22Rv1 (cell line): ENCODE data around the gene ALOX15B.

Source experiments
- H3K27ac ChIP-seq: fragments of 450-650 bp; 2 replicates; pipeline ENCODE4 v1.5.1; 2017
- CTCF ChIP-seq: fragments of 450-650 bp; IDR thresholded peaks from 2 replicates; pipeline ENCODE4 v1.5.1; 2017; ENCODE audit warnings: mild to moderate bottlenecking
- ZFX ChIP-seq: fragments of 450-650 bp; IDR thresholded peaks from 2 replicates; pipeline ENCODE4 v1.6.1; 2017; ENCODE audit warnings: antibody characterized with exemption, borderline replicate concordance

ALOX15B gene

GRCh38 chr17:8005967-8006730, 32.7 kb upstream of the ALOX15B start:
- TF ChIP-seq CTCF, result no peak
- TF ChIP-seq ZFX, result no peak
- peak overlapping the region; percentile 66 for H3K27ac ChIP-seq

DNA sequence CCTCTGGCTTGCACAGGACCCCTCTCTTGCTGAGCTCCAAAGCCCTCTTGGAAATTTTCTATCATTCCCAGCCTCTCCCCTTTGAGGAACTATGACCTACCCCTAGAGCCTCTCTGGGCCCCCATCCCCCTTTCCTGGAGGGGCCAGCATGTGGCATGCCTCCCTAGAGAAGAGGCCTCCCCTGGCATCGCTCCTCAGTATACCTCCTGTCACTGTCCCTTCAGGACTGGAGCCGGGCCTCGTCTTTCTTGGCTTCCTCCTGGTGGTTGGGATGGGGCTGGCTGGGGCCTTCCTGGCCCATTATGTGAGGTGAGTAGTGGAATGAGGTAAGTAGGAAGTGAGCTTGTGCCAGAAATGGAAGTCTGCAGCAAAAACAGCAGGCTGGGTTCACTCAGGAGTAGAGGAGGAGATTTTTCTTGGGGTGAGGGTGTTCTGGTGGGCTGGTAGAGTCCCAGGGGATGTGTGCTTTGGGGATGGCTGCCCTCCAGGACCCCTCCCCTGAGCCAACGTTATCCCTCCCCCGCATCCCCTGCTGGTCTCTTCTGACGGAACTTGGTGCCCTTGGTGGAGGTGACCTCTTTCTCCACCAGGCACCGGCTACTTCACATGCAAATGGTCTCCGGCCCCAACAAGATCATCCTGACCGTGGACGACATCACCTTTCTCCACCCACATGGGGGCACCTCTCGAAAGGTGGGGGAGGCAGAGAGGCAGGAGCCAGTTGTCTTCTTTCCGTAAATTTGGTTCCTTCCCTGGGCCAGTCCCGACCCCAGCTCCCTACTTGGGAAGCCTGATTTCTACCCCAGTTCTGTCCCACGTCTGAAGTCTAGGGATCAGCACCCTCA, 31.8 kb upstream of the ALOX15B start:
- peak overlapping the region; percentile 66 for H3K27ac ChIP-seq
- TF ChIP-seq ZFX (no peak), CTCF (no peak)

- H3K27ac ChIP-seq, result no peak overlapping the region
- TF ChIP-seq ZFX, result no peak
- no peak for TF ChIP-seq CTCF
Observed at GRCh38 chr17:8007836-8008235, 31.0 kb upstream of the ALOX15B start.

- no peak for TF ChIP-seq ZFX
- TF ChIP-seq CTCF, result no peak
- H3K27ac ChIP-seq, result no peak overlapping the region; the same call in 1 of the 2 replicates
Observed at GRCh38 chr17:8012045-8012580, 26.7 kb upstream of the ALOX15B start.

DNA sequence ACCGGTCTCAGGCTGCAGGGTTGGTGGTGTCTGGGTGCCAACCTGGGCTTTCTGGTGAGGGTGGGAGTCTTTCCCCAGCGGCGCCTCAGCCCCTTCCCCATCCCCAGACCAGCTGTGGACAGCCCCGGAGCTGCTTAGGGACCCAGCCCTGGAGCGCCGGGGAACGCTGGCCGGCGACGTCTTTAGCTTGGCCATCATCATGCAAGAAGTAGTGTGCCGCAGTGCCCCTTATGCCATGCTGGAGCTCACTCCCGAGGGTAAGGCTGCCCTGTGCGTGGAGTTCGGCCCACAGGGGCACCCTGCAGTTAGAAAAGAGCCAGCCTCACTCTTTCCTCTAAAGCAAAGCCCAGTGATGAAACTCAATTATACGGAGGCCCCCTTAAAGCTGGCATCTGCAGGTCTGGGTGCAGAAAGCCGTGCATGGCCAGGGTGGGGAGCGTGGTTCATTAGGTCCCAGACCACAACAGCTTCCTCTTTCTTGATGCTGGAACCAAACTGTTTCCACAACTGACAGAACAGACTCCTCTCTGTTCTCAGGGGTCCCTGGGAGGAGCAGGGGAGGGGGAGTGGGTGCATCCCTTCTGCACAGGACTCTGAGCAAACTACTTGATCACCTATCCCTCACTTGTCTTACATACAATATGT, 25.7 kb upstream of the ALOX15B start:
- H3K27ac ChIP-seq, result peak overlapping the region; percentile 4; the same call in 1 of the 2 replicates
- TF ChIP-seq ZFX, result no peak
- TF ChIP-seq CTCF, result no peak

DNA sequence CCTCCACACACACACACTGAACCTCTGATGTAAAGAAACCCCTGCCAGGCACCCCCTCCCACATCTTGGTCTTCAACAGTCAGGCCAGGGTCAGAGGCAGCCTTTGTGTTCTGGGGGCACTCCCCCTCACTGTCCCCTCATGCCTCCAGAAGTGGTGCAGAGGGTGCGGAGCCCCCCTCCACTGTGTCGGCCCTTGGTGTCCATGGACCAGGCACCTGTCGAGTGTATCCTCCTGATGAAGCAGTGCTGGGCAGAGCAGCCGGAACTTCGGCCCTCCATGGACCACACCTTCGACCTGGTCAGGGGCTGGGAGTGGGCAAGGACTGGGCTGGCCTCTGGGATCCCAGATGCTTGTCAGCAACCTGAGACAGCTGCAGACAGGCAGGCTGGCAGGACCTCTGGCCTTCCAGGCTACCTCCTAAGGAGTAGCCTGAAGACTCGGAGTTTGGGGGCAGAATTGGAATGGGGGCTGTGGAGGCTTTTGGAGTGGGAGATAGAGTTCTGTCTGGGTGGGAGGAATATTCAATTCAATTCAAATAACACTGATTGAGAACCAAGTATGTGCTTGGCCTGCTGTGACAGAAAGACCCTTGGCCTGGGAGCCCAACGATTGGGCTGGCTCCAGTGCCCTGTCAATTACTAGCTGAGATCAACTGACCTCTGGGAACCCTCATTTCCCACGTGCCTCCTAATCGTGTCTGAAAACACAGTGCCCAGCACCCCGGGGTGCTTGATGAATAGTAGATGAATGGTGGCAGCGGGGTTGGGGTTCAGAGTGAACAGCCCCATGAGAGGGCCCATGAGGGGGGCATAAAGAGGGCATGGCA, 24.9 kb upstream of the ALOX15B start:
- H3K27ac ChIP-seq, result peak overlapping the region; percentile 15; the same call in 1 of the 2 replicates
- TF ChIP-seq ZFX, result no peak
- no peak for TF ChIP-seq CTCF
